Measurements from ENCODE around the gene NLRC4.
"Not testable (repeated sequence)": the region's sequence is repeated elsewhere in the genome, so short reads cannot be mapped to it uniquely, and the experiment has no call there.

Gene NLRC4

GRCh38 chr2:32277363-32277673, 12.6 kb upstream of the NLRC4 start:
- Histone ChIP-seq H3K4me3 (ENCODE audit: extremely low read depth, insufficient read depth, low read length, poor library complexity, severe bottlenecking) (peak overlapping the region; percentile 84), H3K4me1 (ENCODE audit: control insufficient read depth, insufficient read depth, low read length, poor library complexity, severe bottlenecking) (no peaks in the 10 kb centered on the region), H3K36me3 (ENCODE audit: control insufficient read depth, insufficient read depth, low read length) (peaks cover 20% of the 10 kb centered on the region), H3K27ac (ENCODE audit: low read depth, low read length, severe bottlenecking) (peak overlapping the region; percentile 85), H3K9me3 (ENCODE audit: control insufficient read depth, low read length) (no peaks in the 10 kb centered on the region)
- 91 to 92% methylated on average over 3 to 4 of the region's 5 CpGs for WGBS, 2 experiments (ENCODE audit: insufficient coverage in 2 of 2)

GRCh38 chr2:32275790-32276189, 11.1 kb upstream of the NLRC4 start:
- not testable (repeated sequence) for H3K9me3 ChIP-seq (ENCODE audit: control insufficient read depth, low read length); H3K36me3 ChIP-seq (ENCODE audit: control insufficient read depth, insufficient read depth, low read length); H3K4me3 ChIP-seq (ENCODE audit: extremely low read depth, insufficient read depth, low read length, poor library complexity, severe bottlenecking); H3K27ac ChIP-seq (ENCODE audit: low read depth, low read length, severe bottlenecking); H3K4me1 ChIP-seq (ENCODE audit: control insufficient read depth, insufficient read depth, low read length, poor library complexity, severe bottlenecking)
- 90% methylated on average over 3 of the region's 7 CpGs; no CpG with 5 or more reads in 1 of the 2 experiments for WGBS, 2 experiments (ENCODE audit: insufficient coverage in 2 of 2)

GRCh38 chr2:32274289-32274688, 9.6 kb upstream of the NLRC4 start:
- Histone ChIP-seq H3K4me3 (ENCODE audit: extremely low read depth, insufficient read depth, low read length, poor library complexity, severe bottlenecking) (no peak overlapping the region), H3K9me3 (ENCODE audit: control insufficient read depth, low read length) (no peaks in the 10 kb centered on the region), H3K27ac (ENCODE audit: low read depth, low read length, severe bottlenecking) (no peak overlapping the region), H3K36me3 (ENCODE audit: control insufficient read depth, insufficient read depth, low read length) (no peaks in the 10 kb centered on the region), H3K4me1 (ENCODE audit: control insufficient read depth, insufficient read depth, low read length, poor library complexity, severe bottlenecking) (no peaks in the 10 kb centered on the region)
- WGBS, 2 experiments (ENCODE audit: insufficient coverage in 2 of 2), result 70 to 86% methylated on average over 2 of the region's 2 CpGs

GRCh38 chr2:32272279-32272678, 7.6 kb upstream of the NLRC4 start:
- Histone ChIP-seq H3K4me1 (ENCODE audit: control insufficient read depth, insufficient read depth, low read length, poor library complexity, severe bottlenecking) (no peaks in the 10 kb centered on the region), H3K27ac (ENCODE audit: low read depth, low read length, severe bottlenecking) (no peak overlapping the region), H3K4me3 (ENCODE audit: extremely low read depth, insufficient read depth, low read length, poor library complexity, severe bottlenecking) (no peak overlapping the region), H3K9me3 (ENCODE audit: control insufficient read depth, low read length) (no peaks in the 10 kb centered on the region), H3K36me3 (ENCODE audit: control insufficient read depth, insufficient read depth, low read length) (no peaks in the 10 kb centered on the region)
- 33 to 60% methylated on average over 1 of the region's 3 CpGs for WGBS, 2 experiments (ENCODE audit: insufficient coverage in 2 of 2)

GRCh38 chr2:32271063-32271462, 6.4 kb upstream of the NLRC4 start:
- no peaks in the 10 kb centered on the region for H3K9me3 ChIP-seq (ENCODE audit: control insufficient read depth, low read length)
- no peak overlapping the region for H3K27ac ChIP-seq (ENCODE audit: low read depth, low read length, severe bottlenecking)
- no peaks in the 10 kb centered on the region for H3K4me1 ChIP-seq (ENCODE audit: control insufficient read depth, insufficient read depth, low read length, poor library complexity, severe bottlenecking)
- no peak overlapping the region for H3K4me3 ChIP-seq (ENCODE audit: extremely low read depth, insufficient read depth, low read length, poor library complexity, severe bottlenecking)
- WGBS, 2 experiments (ENCODE audit: insufficient coverage in 2 of 2), result no CpG with 5 or more reads among the region's 2 CpGs
- H3K36me3 ChIP-seq (ENCODE audit: control insufficient read depth, insufficient read depth, low read length), result no peaks in the 10 kb centered on the region

GRCh38 chr2:32262105-32262504, 2.6 kb downstream of the NLRC4 start:
- no peaks in the 10 kb centered on the region for H3K9me3 ChIP-seq (ENCODE audit: control insufficient read depth, low read length)
- H3K4me3 ChIP-seq (ENCODE audit: extremely low read depth, insufficient read depth, low read length, poor library complexity, severe bottlenecking), result no peak overlapping the region
- H3K4me1 ChIP-seq (ENCODE audit: control insufficient read depth, insufficient read depth, low read length, poor library complexity, severe bottlenecking), result no peaks in the 10 kb centered on the region
- no peak overlapping the region for H3K27ac ChIP-seq (ENCODE audit: low read depth, low read length, severe bottlenecking)
- H3K36me3 ChIP-seq (ENCODE audit: control insufficient read depth, insufficient read depth, low read length), result no peaks in the 10 kb centered on the region
- WGBS, 2 experiments (ENCODE audit: insufficient coverage in 2 of 2), result 86% methylated on average over 1 of the region's 3 CpGs; no CpG with 5 or more reads in 1 of the 2 experiments

- Histone ChIP-seq H3K27ac (ENCODE audit: low read depth, low read length, severe bottlenecking) (no peak overlapping the region), H3K4me1 (ENCODE audit: control insufficient read depth, insufficient read depth, low read length, poor library complexity, severe bottlenecking) (no peaks in the 10 kb centered on the region), H3K36me3 (ENCODE audit: control insufficient read depth, insufficient read depth, low read length) (no peaks in the 10 kb centered on the region), H3K4me3 (ENCODE audit: extremely low read depth, insufficient read depth, low read length, poor library complexity, severe bottlenecking) (no peak overlapping the region), H3K9me3 (ENCODE audit: control insufficient read depth, low read length) (no peaks in the 10 kb centered on the region)
- 74 to 95% methylated on average over 2 of the region's 2 CpGs for WGBS, 2 experiments (ENCODE audit: insufficient coverage in 2 of 2)
These were observed 4.3 kb downstream of the NLRC4 start for GRCh38 chr2:32260376-32260775.

GRCh38 chr2:32258242-32258641, 6.4 kb downstream of the NLRC4 start:
- 80 to 88% methylated on average over 8 to 9 of the region's 13 CpGs for WGBS, 2 experiments (ENCODE audit: insufficient coverage in 2 of 2)
- no peak overlapping the region for H3K27ac ChIP-seq (ENCODE audit: low read depth, low read length, severe bottlenecking)
- no peaks in the 10 kb centered on the region for H3K9me3 ChIP-seq (ENCODE audit: control insufficient read depth, low read length)
- H3K4me1 ChIP-seq (ENCODE audit: control insufficient read depth, insufficient read depth, low read length, poor library complexity, severe bottlenecking), result no peaks in the 10 kb centered on the region
- H3K36me3 ChIP-seq (ENCODE audit: control insufficient read depth, insufficient read depth, low read length), result no peaks in the 10 kb centered on the region
- no peak overlapping the region for H3K4me3 ChIP-seq (ENCODE audit: extremely low read depth, insufficient read depth, low read length, poor library complexity, severe bottlenecking)

GRCh38 chr2:32250290-32250689, 14.4 kb downstream of the NLRC4 start:
- H3K27ac ChIP-seq (ENCODE audit: low read depth, low read length, severe bottlenecking), result no peak overlapping the region
- 87 to 98% methylated on average over 5 to 6 of the region's 10 CpGs for WGBS, 2 experiments (ENCODE audit: insufficient coverage in 2 of 2)
- no peaks in the 10 kb centered on the region for H3K4me1 ChIP-seq (ENCODE audit: control insufficient read depth, insufficient read depth, low read length, poor library complexity, severe bottlenecking)
- no peak overlapping the region for H3K4me3 ChIP-seq (ENCODE audit: extremely low read depth, insufficient read depth, low read length, poor library complexity, severe bottlenecking)
- no peaks in the 10 kb centered on the region for H3K36me3 ChIP-seq (ENCODE audit: control insufficient read depth, insufficient read depth, low read length)
- no peaks in the 10 kb centered on the region for H3K9me3 ChIP-seq (ENCODE audit: control insufficient read depth, low read length)

- 100% methylated on average over 1 to 2 of the region's 2 CpGs for WGBS, 2 experiments (ENCODE audit: insufficient coverage in 2 of 2)
- Histone ChIP-seq H3K4me1 (ENCODE audit: control insufficient read depth, insufficient read depth, low read length, poor library complexity, severe bottlenecking) (no peaks in the 10 kb centered on the region), H3K36me3 (ENCODE audit: control insufficient read depth, insufficient read depth, low read length) (no peaks in the 10 kb centered on the region), H3K4me3 (ENCODE audit: extremely low read depth, insufficient read depth, low read length, poor library complexity, severe bottlenecking) (no peak overlapping the region), H3K9me3 (ENCODE audit: control insufficient read depth, low read length) (no peaks in the 10 kb centered on the region), H3K27ac (ENCODE audit: low read depth, low read length, severe bottlenecking) (no peak overlapping the region)
These were observed 14.9 kb downstream of the NLRC4 start for GRCh38 chr2:32249731-32250236.

GRCh38 chr2:32248299-32248698, 16.4 kb downstream of the NLRC4 start:
- Histone ChIP-seq H3K27ac (ENCODE audit: low read depth, low read length, severe bottlenecking) (no peak overlapping the region), H3K4me1 (ENCODE audit: control insufficient read depth, insufficient read depth, low read length, poor library complexity, severe bottlenecking) (no peaks in the 10 kb centered on the region), H3K9me3 (ENCODE audit: control insufficient read depth, low read length) (no peaks in the 10 kb centered on the region), H3K36me3 (ENCODE audit: control insufficient read depth, insufficient read depth, low read length) (no peaks in the 10 kb centered on the region), H3K4me3 (ENCODE audit: extremely low read depth, insufficient read depth, low read length, poor library complexity, severe bottlenecking) (no peak overlapping the region)
- WGBS, 2 experiments (ENCODE audit: insufficient coverage in 2 of 2), result 89 to 100% methylated on average over 3 of the region's 3 CpGs
